HL-60 (cell line): ENCODE data around the gene INSM1.

Source experiments
- DNase-seq, 2 experiments: peaks; one replicate each; pipeline ENCODE4 v3.0.0-alpha.2; 2010 to 2020; ENCODE audit warnings: low read depth in 1 of 2, low spot score in 1 of 2
- H3K27ac ChIP-seq: fragments of 250-450 bp; sonication (Bioruptor Pico); replicated peaks from 2 replicates; pipeline ENCODE4 v1.5.1; 2020; ENCODE audit warnings: mild to moderate bottlenecking, moderate library complexity
- H3K27me3 ChIP-seq: fragments of 250-450 bp; sonication (Bioruptor Pico); 2 replicates; pipeline ENCODE4 v1.5.1; 2021; ENCODE audit warnings: mild to moderate bottlenecking, moderate library complexity; ENCODE audit not compliant: insufficient read depth, poor library complexity, severe bottlenecking
- H3K4me3 ChIP-seq: replicated peaks from 2 replicates; pipeline ENCODE4 v1.5.1; 2011; ENCODE audit warnings: mild to moderate bottlenecking, control low read depth, low read length; ENCODE audit not compliant: insufficient read depth
- GABPA ChIP-seq: IDR thresholded peaks from 2 replicates; pipeline ENCODE4 v1.6.1; 2012; ENCODE audit warnings: low read depth
- POLR2AphosphoS5 ChIP-seq: IDR thresholded peaks from 2 replicates; pipeline ENCODE4 v1.6.1; 2012; ENCODE audit warnings: low read depth
- SPI1 ChIP-seq: IDR thresholded peaks from 2 replicates; pipeline ENCODE4 v1.6.1; 2012; ENCODE audit warnings: low read depth, mild to moderate bottlenecking, borderline replicate concordance
- TF ChIP-seq, protein P1 (sequence below): IDR thresholded peaks from one replicate; pipeline ENCODE4 v1.5.1; 2011; ENCODE audit warnings: low read length, control low read depth, inconsistent platforms; ENCODE audit not compliant: insufficient read depth
- TF ChIP-seq, protein P2 (sequence below): IDR thresholded peaks from 2 replicates; pipeline ENCODE4 v1.6.1; 2012; ENCODE audit warnings: low read depth; ENCODE audit not compliant: insufficient replicate concordance

Gene INSM1

DNA sequence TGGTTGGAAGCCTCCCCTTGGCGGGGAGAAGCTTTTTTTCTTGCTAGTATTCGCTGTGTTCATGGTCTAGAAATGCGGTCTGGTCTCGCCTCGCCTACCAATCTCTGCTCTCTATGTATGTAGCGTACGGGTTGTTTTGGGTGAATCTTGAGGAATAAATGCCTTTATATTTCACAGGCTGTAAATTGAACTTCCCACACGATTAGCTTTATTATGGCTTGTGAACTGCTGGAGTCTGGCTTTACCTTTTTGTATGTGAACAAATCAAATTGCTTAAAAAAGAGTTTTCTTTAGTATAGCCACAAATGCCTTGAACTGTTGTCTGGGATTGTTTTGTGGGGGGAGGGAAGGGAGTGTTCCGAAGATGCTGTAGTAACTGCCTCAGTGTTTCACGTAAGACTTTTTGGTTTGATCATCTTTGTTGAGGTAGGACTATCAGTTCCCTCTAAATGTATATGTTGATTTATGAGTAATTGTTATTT, 2.2 kb downstream of the INSM1 start:
- no peak overlapping the region for H3K27ac ChIP-seq
- H3K27me3 ChIP-seq = peaks cover 80% of the 10 kb centered on the region
- TF ChIP-seq GABPA (no peak), SPI1 (no peak), POLR2AphosphoS5 (no peak)
- TF ChIP-seq, protein P1, sequence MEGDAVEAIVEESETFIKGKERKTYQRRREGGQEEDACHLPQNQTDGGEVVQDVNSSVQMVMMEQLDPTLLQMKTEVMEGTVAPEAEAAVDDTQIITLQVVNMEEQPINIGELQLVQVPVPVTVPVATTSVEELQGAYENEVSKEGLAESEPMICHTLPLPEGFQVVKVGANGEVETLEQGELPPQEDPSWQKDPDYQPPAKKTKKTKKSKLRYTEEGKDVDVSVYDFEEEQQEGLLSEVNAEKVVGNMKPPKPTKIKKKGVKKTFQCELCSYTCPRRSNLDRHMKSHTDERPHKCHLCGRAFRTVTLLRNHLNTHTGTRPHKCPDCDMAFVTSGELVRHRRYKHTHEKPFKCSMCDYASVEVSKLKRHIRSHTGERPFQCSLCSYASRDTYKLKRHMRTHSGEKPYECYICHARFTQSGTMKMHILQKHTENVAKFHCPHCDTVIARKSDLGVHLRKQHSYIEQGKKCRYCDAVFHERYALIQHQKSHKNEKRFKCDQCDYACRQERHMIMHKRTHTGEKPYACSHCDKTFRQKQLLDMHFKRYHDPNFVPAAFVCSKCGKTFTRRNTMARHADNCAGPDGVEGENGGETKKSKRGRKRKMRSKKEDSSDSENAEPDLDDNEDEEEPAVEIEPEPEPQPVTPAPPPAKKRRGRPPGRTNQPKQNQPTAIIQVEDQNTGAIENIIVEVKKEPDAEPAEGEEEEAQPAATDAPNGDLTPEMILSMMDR = no peak
- TF ChIP-seq, protein P2, sequence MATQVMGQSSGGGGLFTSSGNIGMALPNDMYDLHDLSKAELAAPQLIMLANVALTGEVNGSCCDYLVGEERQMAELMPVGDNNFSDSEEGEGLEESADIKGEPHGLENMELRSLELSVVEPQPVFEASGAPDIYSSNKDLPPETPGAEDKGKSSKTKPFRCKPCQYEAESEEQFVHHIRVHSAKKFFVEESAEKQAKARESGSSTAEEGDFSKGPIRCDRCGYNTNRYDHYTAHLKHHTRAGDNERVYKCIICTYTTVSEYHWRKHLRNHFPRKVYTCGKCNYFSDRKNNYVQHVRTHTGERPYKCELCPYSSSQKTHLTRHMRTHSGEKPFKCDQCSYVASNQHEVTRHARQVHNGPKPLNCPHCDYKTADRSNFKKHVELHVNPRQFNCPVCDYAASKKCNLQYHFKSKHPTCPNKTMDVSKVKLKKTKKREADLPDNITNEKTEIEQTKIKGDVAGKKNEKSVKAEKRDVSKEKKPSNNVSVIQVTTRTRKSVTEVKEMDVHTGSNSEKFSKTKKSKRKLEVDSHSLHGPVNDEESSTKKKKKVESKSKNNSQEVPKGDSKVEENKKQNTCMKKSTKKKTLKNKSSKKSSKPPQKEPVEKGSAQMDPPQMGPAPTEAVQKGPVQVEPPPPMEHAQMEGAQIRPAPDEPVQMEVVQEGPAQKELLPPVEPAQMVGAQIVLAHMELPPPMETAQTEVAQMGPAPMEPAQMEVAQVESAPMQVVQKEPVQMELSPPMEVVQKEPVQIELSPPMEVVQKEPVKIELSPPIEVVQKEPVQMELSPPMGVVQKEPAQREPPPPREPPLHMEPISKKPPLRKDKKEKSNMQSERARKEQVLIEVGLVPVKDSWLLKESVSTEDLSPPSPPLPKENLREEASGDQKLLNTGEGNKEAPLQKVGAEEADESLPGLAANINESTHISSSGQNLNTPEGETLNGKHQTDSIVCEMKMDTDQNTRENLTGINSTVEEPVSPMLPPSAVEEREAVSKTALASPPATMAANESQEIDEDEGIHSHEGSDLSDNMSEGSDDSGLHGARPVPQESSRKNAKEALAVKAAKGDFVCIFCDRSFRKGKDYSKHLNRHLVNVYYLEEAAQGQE = no peak
- no peak for DNase-seq
- no peak overlapping the region for H3K4me3 ChIP-seq

DNA sequence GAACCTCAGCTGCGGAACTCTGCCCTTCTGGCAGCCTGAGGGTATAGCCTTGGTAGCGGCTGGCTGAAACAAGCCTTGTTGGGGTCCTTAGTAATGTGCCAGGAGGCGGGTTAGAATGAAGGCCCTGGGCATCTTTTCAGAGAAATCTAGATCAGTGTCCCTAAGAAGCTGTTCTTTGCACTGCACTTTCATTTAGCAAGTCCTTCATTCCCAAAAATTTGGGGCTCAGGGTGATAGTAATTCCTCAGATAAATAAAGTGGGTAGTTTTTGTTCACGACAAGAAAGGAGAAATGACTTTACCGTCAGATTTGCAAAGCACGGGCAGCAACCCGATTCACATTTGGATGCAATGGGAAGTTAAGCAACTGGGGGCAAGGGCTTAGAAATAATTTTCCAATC, 3.2 kb downstream of the INSM1 start:
- no peak overlapping the region for H3K4me3 ChIP-seq
- DNase-seq = no peak
- TF ChIP-seq SPI1 (no peak), GABPA (no peak), POLR2AphosphoS5 (no peak)
- TF ChIP-seq, protein P2 = no peak
- TF ChIP-seq, protein P1 = no peak
- H3K27ac ChIP-seq = no peak overlapping the region
- peaks cover 71% of the 10 kb centered on the region for H3K27me3 ChIP-seq

DNA sequence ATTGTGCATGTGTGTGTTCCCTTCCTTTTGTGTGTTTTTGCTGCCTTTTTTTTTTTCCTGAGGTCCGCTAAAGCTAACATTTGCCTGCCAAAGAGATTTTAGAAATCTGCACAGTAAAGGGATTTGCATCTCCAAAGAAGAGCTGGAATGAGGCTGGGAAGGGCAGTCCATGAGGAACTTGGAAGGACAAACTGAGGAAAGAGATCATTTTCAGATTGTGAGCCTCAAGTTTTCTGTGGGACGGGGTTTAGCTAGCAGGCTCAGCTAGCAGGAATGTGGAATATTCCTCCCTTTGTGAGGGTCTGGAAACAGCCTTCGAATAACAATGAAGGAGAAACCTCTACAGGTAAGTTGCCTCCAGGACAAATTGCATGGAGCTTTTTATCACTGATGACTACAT, 3.8 kb downstream of the INSM1 start:
- TF ChIP-seq, protein P2 = no peak
- TF ChIP-seq, protein P1 = no peak
- TF ChIP-seq POLR2AphosphoS5 (no peak), GABPA (no peak), SPI1 (no peak)
- H3K4me3 ChIP-seq = no peak overlapping the region
- no peak for DNase-seq
- H3K27me3 ChIP-seq = peaks cover 67% of the 10 kb centered on the region
- H3K27ac ChIP-seq = no peak overlapping the region
